OCI-LY3 (cell line): Measurements from ENCODE around the gene MUSTN1.

Source experiments
- H2AFZ ChIP-seq: fragments of 200-600, 300-600 bp; shearing (Covaris generic); 2 replicates; pipeline ENCODE4 v1.6.0; 2014; ENCODE audit warnings: antibody characterized with exemption, low read depth, low read length
- H3K27ac ChIP-seq: fragments of 200-600, 300-600 bp; sonication (generic); 2 replicates; pipeline ENCODE4 v1.5.1; 2014; ENCODE audit warnings: mild to moderate bottlenecking, low read length, moderate library complexity, mixed read lengths
- H3K27me3 ChIP-seq: fragments of 200-600, 300-600 bp; sonication (generic); 2 replicates; pipeline ENCODE4 v1.6.1; 2014; ENCODE audit warnings: low read depth, low read length, mixed read lengths
- H3K36me3 ChIP-seq: fragments of 200-600, 300-600 bp; sonication (generic); replicated peaks from 2 replicates; pipeline ENCODE3; 2014; ENCODE audit warnings: low read depth, low read length, mixed read lengths
- H3K4me1 ChIP-seq: fragments of 300-600, 200-600 bp; sonication (generic); 2 replicates; pipeline ENCODE4 v1.6.1; 2014; ENCODE audit warnings: low read length, mixed read lengths
- H3K4me2 ChIP-seq: fragments of 200-600, 300-600 bp; sonication (generic); 2 replicates; pipeline ENCODE4 v1.6.1; 2014; ENCODE audit warnings: low read length, mixed read lengths
- H3K4me3 ChIP-seq: fragments of 300-600, 200-600 bp; sonication (generic); 2 replicates; pipeline ENCODE4 v1.5.1; 2014; ENCODE audit warnings: antibody characterized with exemption, mild to moderate bottlenecking, low read length, moderate library complexity
- H3K79me2 ChIP-seq: fragments of 300-600, 200-600 bp; shearing (Covaris generic); 2 replicates; pipeline ENCODE4 v1.6.1; 2014; ENCODE audit warnings: mild to moderate bottlenecking, low read length, mixed read lengths
- H3K9ac ChIP-seq: fragments of 300-600, 200-600 bp; shearing (Covaris generic); 2 replicates; pipeline ENCODE4 v1.6.0; 2014; ENCODE audit warnings: mild to moderate bottlenecking, low read length, moderate library complexity
- H3K9me3 ChIP-seq: fragments of 200-600, 300-600 bp; shearing (Covaris generic); 2 replicates; pipeline ENCODE4 v1.6.1; 2014; ENCODE audit warnings: low read length, mixed read lengths; ENCODE audit not compliant: insufficient read depth
- H4K20me1 ChIP-seq: fragments of 200-600, 300-600 bp; sonication (generic); 2 replicates; pipeline ENCODE4 v1.6.1; 2016; ENCODE audit warnings: low read length, mixed read lengths; ENCODE audit not compliant: insufficient read depth
- EZH2phosphoT487 ChIP-seq: fragments of 200-600 bp; shearing (Covaris generic); IDR thresholded peaks from 2 replicates; pipeline ENCODE4 v1.6.1; 2018; ENCODE audit warnings: antibody characterized with exemption, mixed run types, low read depth
- TF ChIP-seq, protein P1 (sequence below): fragments of 200-600, 300-600 bp; sonication (generic); IDR thresholded peaks from 2 replicates; pipeline ENCODE4 v1.5.1; 2014; ENCODE audit warnings: antibody characterized with exemption, low read length, low read depth

Gene MUSTN1

DNA sequence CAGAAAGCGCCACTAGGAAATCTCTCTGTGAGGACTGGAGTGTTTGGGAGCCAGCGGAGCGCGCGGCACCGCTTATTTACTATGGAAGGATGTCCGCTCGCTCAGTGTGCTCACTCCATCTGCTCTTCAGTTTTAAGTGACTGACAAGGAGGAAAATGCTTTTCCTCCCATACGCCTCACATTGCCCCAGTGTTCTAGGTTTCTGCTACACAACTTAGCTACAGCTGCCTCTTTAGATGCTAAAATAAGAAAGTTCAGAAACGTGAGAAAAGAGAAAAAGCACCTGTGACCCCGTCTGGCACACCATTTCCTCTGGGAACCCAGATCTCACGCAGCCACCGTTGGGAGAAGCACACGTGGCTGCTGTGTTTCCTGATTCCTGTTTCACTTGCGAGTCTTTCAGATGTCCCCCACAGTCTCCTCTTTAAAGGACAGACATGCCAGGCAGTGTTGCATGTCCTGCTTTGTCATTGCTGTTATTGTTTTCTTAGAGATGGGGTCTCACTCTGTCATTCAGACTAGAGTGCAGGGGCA is 11.7 kb upstream of the MUSTN1 start:
- Histone ChIP-seq H3K4me1 (peaks cover 3% of the 10 kb centered on the region), H3K79me2 (no peaks in the 10 kb centered on the region), H2AFZ (no peak overlapping the region), H3K9ac (no peak overlapping the region), H3K27me3 (no peaks in the 10 kb centered on the region), H3K9me3 (no peaks in the 10 kb centered on the region), H3K27ac (no peak overlapping the region), H4K20me1 (no peaks in the 10 kb centered on the region), H3K36me3 (no peaks in the 10 kb centered on the region), H3K4me3 (no peak overlapping the region), H3K4me2 (no peak overlapping the region)
- TF ChIP-seq, protein P1, sequence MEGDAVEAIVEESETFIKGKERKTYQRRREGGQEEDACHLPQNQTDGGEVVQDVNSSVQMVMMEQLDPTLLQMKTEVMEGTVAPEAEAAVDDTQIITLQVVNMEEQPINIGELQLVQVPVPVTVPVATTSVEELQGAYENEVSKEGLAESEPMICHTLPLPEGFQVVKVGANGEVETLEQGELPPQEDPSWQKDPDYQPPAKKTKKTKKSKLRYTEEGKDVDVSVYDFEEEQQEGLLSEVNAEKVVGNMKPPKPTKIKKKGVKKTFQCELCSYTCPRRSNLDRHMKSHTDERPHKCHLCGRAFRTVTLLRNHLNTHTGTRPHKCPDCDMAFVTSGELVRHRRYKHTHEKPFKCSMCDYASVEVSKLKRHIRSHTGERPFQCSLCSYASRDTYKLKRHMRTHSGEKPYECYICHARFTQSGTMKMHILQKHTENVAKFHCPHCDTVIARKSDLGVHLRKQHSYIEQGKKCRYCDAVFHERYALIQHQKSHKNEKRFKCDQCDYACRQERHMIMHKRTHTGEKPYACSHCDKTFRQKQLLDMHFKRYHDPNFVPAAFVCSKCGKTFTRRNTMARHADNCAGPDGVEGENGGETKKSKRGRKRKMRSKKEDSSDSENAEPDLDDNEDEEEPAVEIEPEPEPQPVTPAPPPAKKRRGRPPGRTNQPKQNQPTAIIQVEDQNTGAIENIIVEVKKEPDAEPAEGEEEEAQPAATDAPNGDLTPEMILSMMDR = no peak
- TF ChIP-seq EZH2phosphoT487 = no peak

DNA sequence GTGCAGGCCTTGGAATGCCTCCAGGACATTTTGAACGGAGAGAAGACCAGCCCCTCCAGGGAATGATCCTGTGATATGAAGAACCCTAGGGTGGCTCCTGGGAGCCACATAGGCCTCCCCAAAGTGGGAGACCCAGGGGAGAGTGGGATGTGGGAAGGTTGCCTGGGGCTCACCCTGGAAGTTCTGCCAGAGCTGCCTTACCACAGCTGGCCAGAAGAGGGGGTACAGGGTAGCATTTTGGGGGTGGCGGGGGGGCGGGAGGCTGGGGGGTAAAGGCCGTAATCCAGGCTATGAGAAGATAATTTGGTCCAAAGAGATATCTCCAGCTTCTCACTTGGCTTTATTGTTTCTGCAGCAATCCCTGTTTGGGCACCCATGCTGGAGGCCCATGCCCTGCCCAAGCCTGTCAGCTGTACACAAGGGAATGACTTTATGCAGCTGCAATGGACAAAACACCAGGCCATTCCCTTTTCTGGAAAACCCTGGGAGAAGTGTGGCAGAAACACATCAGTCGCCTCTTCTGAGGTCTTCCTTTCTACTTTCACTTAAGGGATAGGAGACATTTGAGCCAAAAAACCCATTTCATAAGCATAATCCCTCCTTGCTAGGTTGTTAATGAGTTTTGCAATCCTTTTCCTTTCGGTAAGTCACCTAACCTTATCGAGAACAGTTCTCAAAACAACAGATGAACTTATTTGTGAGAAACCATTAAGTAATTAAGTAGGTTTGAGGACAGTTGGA is 11.0 kb upstream of the MUSTN1 start:
- Histone ChIP-seq H3K36me3 (no peaks in the 10 kb centered on the region), H2AFZ (no peak overlapping the region), H3K4me1 (peaks cover 9% of the 10 kb centered on the region), H3K79me2 (no peaks in the 10 kb centered on the region), H4K20me1 (no peaks in the 10 kb centered on the region), H3K4me2 (no peak overlapping the region), H3K9me3 (no peaks in the 10 kb centered on the region), H3K4me3 (no peak overlapping the region), H3K27me3 (no peaks in the 10 kb centered on the region), H3K9ac (no peak overlapping the region), H3K27ac (no peak overlapping the region)
- TF ChIP-seq, protein P1 = peak; percentile 64
- TF ChIP-seq EZH2phosphoT487 = no peak

DNA sequence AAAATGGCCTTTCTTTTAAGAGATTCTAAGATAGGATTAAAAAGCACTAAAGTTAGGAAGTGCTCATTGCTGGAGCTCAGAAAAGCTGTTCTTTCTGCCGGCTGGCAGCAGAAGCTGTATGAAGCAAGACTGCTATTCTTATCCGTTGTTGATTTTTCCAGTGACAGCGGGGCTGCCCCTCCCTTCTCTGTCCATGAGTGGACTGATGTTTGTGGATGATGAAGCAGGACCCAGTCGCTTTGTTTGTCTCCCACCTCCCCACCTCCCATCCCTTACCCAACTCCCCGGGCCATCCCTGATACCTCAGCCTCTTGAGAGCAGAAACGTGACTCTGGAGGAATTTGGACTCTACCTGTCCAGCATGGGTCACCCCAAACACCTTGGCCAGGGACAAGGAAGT is 10.3 kb upstream of the MUSTN1 start:
- peaks cover 11% of the 10 kb centered on the region for H3K4me1 ChIP-seq

DNA sequence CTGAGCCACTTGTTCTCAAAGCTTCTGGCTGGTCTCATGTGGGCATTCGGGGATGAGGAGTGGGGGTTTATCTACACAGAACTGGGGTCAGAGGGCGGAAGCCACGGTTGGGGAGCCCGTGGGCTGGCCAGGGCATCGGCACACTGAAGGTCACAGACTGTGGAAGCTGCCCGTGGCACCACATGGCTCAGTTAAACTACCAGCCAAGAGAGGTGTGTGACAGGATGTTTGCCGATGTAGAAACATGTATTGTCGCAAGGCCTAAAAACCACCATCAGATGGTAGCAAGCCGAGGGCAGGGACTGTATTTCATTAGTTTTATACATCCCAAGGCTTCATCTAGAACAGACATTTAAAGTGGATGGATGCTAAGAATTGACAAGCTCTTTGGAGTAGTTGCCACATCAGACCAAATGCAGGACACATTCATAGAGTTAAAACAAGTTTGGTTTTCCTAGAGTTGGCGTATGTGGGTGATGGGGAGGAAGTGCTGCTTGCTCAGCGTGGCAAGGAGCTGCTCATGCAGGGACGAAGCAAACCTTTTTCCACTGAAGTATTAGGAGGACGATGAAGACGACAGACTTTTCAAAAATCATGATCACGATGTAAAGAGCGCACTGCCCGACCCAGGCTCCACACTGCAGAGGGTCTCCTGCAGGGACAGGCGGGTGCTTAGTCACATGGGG is 9.6 kb upstream of the MUSTN1 start:
- Histone ChIP-seq H3K9ac (no peak overlapping the region), H3K79me2 (no peaks in the 10 kb centered on the region), H3K27me3 (no peaks in the 10 kb centered on the region), H4K20me1 (no peaks in the 10 kb centered on the region), H3K4me1 (peaks cover 11% of the 10 kb centered on the region), H3K9me3 (no peaks in the 10 kb centered on the region), H3K27ac (no peak overlapping the region), H3K36me3 (no peaks in the 10 kb centered on the region), H3K4me3 (no peak overlapping the region), H3K4me2 (no peak overlapping the region), H2AFZ (no peak overlapping the region)
- TF ChIP-seq, protein P1 = no peak
- no peak for TF ChIP-seq EZH2phosphoT487

More for the DNA sequence above, 10.3 kb upstream of the MUSTN1 start:
- H3K27ac ChIP-seq = no peak overlapping the region
- no peaks in the 10 kb centered on the region for H3K27me3 ChIP-seq
- TF ChIP-seq, protein P1 = no peak
- no peak for TF ChIP-seq EZH2phosphoT487
- no peak overlapping the region for H3K4me3 ChIP-seq
- no peaks in the 10 kb centered on the region for H3K9me3 ChIP-seq
- no peaks in the 10 kb centered on the region for H3K36me3 ChIP-seq
- H3K4me2 ChIP-seq = no peak overlapping the region
- no peaks in the 10 kb centered on the region for H4K20me1 ChIP-seq
- no peak overlapping the region for H3K9ac ChIP-seq
- no peaks in the 10 kb centered on the region for H3K79me2 ChIP-seq
- H2AFZ ChIP-seq = no peak overlapping the region
